ENCODE results near the gene LACTBL1.

LACTBL1 gene

GRCh38 chr1:22903113-22903512 is 69.6 kb downstream of the LACTBL1 start:
- no peak overlapping the region for H3K4me3 ChIP-seq (ENCODE audit: low read depth, low read length)
- DNase-seq (ENCODE audit: low read depth): no peak
- TF ChIP-seq POLR2A (IDR thresholded peaks at IDR 0.05; ENCODE audit: extremely low read depth, insufficient read length): no peak
- TF ChIP-seq MYC (IDR thresholded peaks at IDR 0.05; ENCODE audit: low read depth, low read length): no peak
- TF ChIP-seq, protein P1, sequence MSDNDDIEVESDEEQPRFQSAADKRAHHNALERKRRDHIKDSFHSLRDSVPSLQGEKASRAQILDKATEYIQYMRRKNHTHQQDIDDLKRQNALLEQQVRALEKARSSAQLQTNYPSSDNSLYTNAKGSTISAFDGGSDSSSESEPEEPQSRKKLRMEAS (IDR thresholded peaks at IDR 0.05; ENCODE audit: low read depth, low read length): no peak
- TF ChIP-seq CTCF (IDR thresholded peaks at IDR 0.05; ENCODE audit: low read depth, low read length): no peak
